ENCODE data around the gene ZNF324.

- TF ChIP-seq CTCF (IDR thresholded peaks at IDR 0.05) (no peak), EP300 (IDR thresholded peaks at IDR 0.05) (no peak), POLR2A (IDR thresholded peaks at IDR 0.05) (no peak)
Observed at GRCh38 chr19:58514564-58515022, 47.7 kb downstream of the ZNF324 start.

Measured in upper lobe of left lung (tissue), 4 donors.